ENCODE results near the gene TARBP1.

DNA sequence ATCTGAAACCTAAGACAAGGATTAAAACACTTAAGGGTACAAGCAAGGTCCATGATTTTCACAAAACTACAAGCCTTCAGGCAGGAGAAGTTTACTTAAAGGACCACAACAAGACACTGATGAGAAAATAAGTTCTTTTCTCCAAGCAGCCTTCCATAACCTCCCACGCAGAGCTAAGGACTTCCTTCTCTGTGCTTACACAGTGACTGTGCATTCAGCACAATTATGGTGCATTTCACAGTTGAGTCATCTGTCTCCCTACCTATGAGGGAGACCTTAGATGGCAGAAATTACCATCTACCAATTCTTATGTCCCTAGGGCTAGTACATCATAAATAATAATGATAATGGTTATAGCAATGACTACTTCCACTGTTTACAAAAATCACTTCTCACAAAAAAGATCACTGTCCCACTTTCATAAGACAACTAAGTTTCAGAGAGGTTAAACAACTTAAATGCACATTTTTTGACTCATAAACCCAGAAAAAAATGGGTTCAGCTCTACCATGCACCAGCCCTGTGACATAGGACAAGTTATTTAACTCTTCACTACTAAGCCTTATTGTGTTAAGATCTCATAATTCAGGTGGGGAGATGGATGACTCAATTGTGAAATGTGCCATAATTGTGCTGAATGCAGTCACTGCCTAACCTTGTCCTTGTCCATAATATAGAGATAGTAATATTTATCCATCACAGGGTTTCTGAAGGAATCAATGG lies 45.3 kb downstream of the TARBP1 start:
- TF ChIP-seq, protein P1, sequence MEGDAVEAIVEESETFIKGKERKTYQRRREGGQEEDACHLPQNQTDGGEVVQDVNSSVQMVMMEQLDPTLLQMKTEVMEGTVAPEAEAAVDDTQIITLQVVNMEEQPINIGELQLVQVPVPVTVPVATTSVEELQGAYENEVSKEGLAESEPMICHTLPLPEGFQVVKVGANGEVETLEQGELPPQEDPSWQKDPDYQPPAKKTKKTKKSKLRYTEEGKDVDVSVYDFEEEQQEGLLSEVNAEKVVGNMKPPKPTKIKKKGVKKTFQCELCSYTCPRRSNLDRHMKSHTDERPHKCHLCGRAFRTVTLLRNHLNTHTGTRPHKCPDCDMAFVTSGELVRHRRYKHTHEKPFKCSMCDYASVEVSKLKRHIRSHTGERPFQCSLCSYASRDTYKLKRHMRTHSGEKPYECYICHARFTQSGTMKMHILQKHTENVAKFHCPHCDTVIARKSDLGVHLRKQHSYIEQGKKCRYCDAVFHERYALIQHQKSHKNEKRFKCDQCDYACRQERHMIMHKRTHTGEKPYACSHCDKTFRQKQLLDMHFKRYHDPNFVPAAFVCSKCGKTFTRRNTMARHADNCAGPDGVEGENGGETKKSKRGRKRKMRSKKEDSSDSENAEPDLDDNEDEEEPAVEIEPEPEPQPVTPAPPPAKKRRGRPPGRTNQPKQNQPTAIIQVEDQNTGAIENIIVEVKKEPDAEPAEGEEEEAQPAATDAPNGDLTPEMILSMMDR (IDR thresholded peaks at IDR 0.05): no peak
- TF ChIP-seq POLR2A (IDR thresholded peaks at IDR 0.05): no peak

Measured in uterus (tissue), 2 donors.